ENCODE data around the gene PNLIPRP2. TPM values are rescaled to one million over a fixed set of nuclear protein-coding genes. Genes with fewer than 3 reads are reported as not detected.

PNLIPRP2 gene
- total RNA-seq, 1 experiment from 2014 or later, result 0.28 TPM

- TF ChIP-seq PRDM15 (CRISPR knock-in tag; IDR thresholded peaks at IDR 0.05), result no peak
- TF ChIP-seq, protein P1, sequence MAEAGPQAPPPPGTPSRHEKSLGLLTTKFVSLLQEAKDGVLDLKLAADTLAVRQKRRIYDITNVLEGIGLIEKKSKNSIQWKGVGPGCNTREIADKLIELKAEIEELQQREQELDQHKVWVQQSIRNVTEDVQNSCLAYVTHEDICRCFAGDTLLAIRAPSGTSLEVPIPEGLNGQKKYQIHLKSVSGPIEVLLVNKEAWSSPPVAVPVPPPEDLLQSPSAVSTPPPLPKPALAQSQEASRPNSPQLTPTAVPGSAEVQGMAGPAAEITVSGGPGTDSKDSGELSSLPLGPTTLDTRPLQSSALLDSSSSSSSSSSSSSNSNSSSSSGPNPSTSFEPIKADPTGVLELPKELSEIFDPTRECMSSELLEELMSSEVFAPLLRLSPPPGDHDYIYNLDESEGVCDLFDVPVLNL (CRISPR knock-in tag; IDR thresholded peaks at IDR 0.05; ENCODE audit: borderline replicate concordance, low read depth), result no peak
- TF ChIP-seq ZNF232 (CRISPR knock-in tag; IDR thresholded peaks at IDR 0.05), result no peak
- TF ChIP-seq PREB (CRISPR knock-in tag; IDR thresholded peaks at IDR 0.05; ENCODE audit: borderline replicate concordance), result no peak
- TF ChIP-seq ZNF121 (CRISPR knock-in tag; IDR thresholded peaks at IDR 0.05), result no peak
These were observed 52.1 kb downstream of the PNLIPRP2 start (continued) for GRCh38 chr10:116672891-116673290.

- Mint-ChIP-seq H3K4me3 (no peak overlapping the region), H3K27ac (no peak overlapping the region), H3K27me3 (ENCODE audit: low read depth) (no peaks in the 10 kb centered on the region; the same call in 1 of the 2 replicates), H3K4me1 (peaks cover 32% of the 10 kb centered on the region), H3K36me3 (no peaks in the 10 kb centered on the region), H3K9me3 (no peaks in the 10 kb centered on the region)
- ChIA-PET POLR2A (no interaction called here), CTCF (no interaction called here)
- TF ChIP-seq, protein P2, sequence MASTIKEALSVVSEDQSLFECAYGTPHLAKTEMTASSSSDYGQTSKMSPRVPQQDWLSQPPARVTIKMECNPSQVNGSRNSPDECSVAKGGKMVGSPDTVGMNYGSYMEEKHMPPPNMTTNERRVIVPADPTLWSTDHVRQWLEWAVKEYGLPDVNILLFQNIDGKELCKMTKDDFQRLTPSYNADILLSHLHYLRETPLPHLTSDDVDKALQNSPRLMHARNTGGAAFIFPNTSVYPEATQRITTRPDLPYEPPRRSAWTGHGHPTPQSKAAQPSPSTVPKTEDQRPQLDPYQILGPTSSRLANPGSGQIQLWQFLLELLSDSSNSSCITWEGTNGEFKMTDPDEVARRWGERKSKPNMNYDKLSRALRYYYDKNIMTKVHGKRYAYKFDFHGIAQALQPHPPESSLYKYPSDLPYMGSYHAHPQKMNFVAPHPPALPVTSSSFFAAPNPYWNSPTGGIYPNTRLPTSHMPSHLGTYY (CRISPR knock-in tag; IDR thresholded peaks at IDR 0.05), result no peak
- TF ChIP-seq ZBTB21 (CRISPR knock-in tag; IDR thresholded peaks at IDR 0.05; ENCODE audit: borderline replicate concordance) (no peak), TEAD4 (CRISPR knock-in tag; IDR thresholded peaks at IDR 0.05) (no peak), RELA (CRISPR knock-in tag; IDR thresholded peaks at IDR 0.05; ENCODE audit: borderline replicate concordance) (no peak), IRF1 (CRISPR knock-in tag; IDR thresholded peaks at IDR 0.05) (no peak), SMAD4 (CRISPR knock-in tag; IDR thresholded peaks at IDR 0.05) (no peak)
- TF ChIP-seq, protein P3, sequence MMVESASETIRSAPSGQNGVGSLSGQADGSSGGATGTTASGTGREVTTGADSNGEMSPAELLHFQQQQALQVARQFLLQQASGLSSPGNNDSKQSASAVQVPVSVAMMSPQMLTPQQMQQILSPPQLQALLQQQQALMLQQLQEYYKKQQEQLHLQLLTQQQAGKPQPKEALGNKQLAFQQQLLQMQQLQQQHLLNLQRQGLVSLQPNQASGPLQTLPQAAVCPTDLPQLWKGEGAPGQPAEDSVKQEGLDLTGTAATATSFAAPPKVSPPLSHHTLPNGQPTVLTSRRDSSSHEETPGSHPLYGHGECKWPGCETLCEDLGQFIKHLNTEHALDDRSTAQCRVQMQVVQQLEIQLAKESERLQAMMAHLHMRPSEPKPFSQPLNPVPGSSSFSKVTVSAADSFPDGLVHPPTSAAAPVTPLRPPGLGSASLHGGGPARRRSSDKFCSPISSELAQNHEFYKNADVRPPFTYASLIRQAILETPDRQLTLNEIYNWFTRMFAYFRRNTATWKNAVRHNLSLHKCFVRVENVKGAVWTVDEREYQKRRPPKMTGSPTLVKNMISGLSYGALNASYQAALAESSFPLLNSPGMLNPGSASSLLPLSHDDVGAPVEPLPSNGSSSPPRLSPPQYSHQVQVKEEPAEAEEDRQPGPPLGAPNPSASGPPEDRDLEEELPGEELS (CRISPR knock-in tag; IDR thresholded peaks at IDR 0.05), result no peak
- DNase-seq (ENCODE audit: low spot score) (no peak), ATAC-seq (no peak)
These were observed 53.1 kb downstream of the PNLIPRP2 start for GRCh38 chr10:116673866-116674265.

DNA sequence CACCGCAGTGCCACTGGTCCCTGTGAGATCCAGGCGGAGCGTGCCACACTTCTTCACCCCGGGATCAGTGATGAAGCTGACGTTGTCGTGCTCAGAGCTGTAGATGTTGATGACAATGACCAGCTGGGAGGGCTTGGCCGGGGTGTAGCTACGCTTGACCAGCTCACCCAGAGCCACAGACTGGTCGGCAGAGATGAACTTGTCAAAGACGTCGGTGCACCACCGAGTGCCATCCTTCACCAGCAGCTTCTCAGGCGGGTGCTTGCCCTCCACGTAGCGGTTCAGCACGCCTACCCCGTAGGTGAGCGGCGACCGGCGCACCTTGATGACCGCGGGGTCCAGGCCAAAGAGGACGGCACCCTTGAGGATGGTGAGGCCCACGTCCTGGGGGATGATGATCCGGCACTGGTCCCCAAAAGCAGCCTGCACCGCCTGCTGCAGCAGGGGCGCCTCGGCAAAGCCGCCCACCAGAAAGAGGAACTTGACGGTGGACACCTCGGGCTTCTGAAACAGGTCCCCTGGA, 54.2 kb downstream of the PNLIPRP2 start:
- H3K4me3 Mint-ChIP-seq, result no peak overlapping the region
- ChIA-PET POLR2A (no interaction called here), CTCF (interaction anchor here (0.6 to 1.5 kb wide), 3 partner anchors 48 to 500 kb away, joined by 3 to 5 read pairs (median 3); no protein-coding TSS in a partner anchor)
- H3K27me3 Mint-ChIP-seq (ENCODE audit: low read depth), result no peaks in the 10 kb centered on the region; the same call in 1 of the 2 replicates
- H3K36me3 Mint-ChIP-seq, result no peaks in the 10 kb centered on the region
- no peak for ATAC-seq
- no peaks in the 10 kb centered on the region for H3K9me3 Mint-ChIP-seq
- H3K4me1 Mint-ChIP-seq, result peaks cover 25% of the 10 kb centered on the region
- DNase-seq (ENCODE audit: low spot score), result no peak
- H3K27ac Mint-ChIP-seq, result no peak overlapping the region
- TF ChIP-seq, protein P4, sequence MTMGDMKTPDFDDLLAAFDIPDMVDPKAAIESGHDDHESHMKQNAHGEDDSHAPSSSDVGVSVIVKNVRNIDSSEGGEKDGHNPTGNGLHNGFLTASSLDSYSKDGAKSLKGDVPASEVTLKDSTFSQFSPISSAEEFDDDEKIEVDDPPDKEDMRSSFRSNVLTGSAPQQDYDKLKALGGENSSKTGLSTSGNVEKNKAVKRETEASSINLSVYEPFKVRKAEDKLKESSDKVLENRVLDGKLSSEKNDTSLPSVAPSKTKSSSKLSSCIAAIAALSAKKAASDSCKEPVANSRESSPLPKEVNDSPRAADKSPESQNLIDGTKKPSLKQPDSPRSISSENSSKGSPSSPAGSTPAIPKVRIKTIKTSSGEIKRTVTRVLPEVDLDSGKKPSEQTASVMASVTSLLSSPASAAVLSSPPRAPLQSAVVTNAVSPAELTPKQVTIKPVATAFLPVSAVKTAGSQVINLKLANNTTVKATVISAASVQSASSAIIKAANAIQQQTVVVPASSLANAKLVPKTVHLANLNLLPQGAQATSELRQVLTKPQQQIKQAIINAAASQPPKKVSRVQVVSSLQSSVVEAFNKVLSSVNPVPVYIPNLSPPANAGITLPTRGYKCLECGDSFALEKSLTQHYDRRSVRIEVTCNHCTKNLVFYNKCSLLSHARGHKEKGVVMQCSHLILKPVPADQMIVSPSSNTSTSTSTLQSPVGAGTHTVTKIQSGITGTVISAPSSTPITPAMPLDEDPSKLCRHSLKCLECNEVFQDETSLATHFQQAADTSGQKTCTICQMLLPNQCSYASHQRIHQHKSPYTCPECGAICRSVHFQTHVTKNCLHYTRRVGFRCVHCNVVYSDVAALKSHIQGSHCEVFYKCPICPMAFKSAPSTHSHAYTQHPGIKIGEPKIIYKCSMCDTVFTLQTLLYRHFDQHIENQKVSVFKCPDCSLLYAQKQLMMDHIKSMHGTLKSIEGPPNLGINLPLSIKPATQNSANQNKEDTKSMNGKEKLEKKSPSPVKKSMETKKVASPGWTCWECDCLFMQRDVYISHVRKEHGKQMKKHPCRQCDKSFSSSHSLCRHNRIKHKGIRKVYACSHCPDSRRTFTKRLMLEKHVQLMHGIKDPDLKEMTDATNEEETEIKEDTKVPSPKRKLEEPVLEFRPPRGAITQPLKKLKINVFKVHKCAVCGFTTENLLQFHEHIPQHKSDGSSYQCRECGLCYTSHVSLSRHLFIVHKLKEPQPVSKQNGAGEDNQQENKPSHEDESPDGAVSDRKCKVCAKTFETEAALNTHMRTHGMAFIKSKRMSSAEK (CRISPR knock-in tag; IDR thresholded peaks at IDR 0.05; ENCODE audit: borderline replicate concordance), result no peak
- no peak for TF ChIP-seq RELA (CRISPR knock-in tag; IDR thresholded peaks at IDR 0.05; ENCODE audit: borderline replicate concordance)
- TF ChIP-seq PREB (CRISPR knock-in tag; IDR thresholded peaks at IDR 0.05; ENCODE audit: borderline replicate concordance), result no peak
- TF ChIP-seq, protein P3 (CRISPR knock-in tag; IDR thresholded peaks at IDR 0.05), result no peak
